ENCODE measurements around the gene IL3RA. TPM values are rescaled to one million over a fixed set of nuclear protein-coding genes. Genes with fewer than 3 reads are reported as not detected.

IL3RA gene
- polyA plus RNA-seq, 1 donor = 5.4 TPM

DNA sequence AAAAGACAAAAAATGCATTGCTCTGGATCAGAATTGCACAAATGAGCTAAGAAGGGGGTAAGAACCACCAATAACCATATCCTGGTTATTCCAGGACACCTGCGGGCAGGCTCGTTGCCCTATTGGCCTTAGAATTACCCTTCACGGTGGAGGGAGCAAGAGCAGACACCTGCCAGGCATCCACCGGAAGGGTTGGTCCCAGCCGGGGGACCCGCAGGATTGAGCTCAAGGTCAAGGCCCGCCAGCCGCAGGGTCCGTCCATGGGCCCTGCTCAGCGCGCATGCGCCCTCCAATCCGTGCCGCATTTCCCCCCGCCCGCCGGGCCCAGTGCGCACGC, 54.8 kb downstream of the IL3RA start:
- peaks cover 5% of the 10 kb centered on the region for H3K4me1 ChIP-seq (ENCODE audit: control insufficient read depth, insufficient read depth, low read length)
- H3K27me3 ChIP-seq (ENCODE audit: control insufficient read depth, insufficient read depth, low read length) = no peaks in the 10 kb centered on the region
- no peak overlapping the region for H3K27ac ChIP-seq (ENCODE audit: low read length)
- H3K36me3 ChIP-seq (ENCODE audit: control insufficient read depth, insufficient read depth, low read length) = peaks cover 48% of the 10 kb centered on the region
- H3K4me3 ChIP-seq (ENCODE audit: low read length) = peak overlapping the region; percentile 100
- no CpG with 5 or more reads among the region's 19 CpGs for WGBS (ENCODE audit: insufficient coverage, low lambda C conversion rate)
- peaks cover 11% of the 10 kb centered on the region for H3K9me3 ChIP-seq (ENCODE audit: control insufficient read depth, low read depth, low read length)
- peak in 1 of 2 donors; percentile 94 for DNase-seq

DNA sequence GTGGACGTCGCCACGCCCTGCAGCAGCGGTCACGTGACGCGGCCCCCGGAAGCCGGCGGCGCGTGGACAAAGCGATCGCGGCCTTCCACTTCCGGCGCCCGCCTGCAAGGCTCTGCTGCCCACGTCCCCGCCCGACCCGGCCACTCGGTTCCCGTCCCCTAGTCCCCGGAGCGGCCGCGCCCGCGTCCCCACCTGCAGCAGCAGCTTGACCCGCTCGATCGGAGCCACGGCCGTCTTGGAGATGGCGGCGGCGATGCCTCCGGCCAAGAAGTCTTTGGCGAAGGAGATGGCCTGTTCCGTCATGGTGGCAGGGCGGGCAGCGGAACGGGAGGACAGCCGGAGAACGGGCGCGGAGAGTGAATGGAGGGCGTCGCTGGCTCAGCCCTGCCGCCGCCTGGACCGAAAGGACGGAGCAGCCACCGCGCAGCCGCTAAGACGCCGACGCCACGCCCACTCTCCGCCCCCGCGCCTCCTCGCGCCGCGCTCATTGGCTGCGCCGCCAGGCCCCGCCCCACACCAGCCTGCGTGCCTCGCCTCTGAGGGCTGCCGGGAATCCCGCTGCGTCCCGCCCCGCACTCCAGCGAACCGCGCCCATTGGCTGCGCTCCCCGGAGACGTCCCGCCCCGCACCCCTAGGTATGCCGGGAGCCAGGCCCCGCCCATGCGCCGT, 55.3 kb downstream of the IL3RA start, which contains the start of gene SLC25A6:
Gene SLC25A6, minus strand, starts transcription at position 407 of the 669 bp plus-strand sequence. Its CDS starts 104 bp downstream, at position 303.
- H3K36me3 ChIP-seq (ENCODE audit: control insufficient read depth, insufficient read depth, low read length) = peaks cover 42% of the 10 kb centered on the region
- no peaks in the 10 kb centered on the region for H3K27me3 ChIP-seq (ENCODE audit: control insufficient read depth, insufficient read depth, low read length)
- WGBS (ENCODE audit: insufficient coverage, low lambda C conversion rate) = no CpG with 5 or more reads among the region's 90 CpGs
- H3K27ac ChIP-seq (ENCODE audit: low read length) = peak within 1 kb of the TSS; percentile 98
- peaks cover 5% of the 10 kb centered on the region for H3K4me1 ChIP-seq (ENCODE audit: control insufficient read depth, insufficient read depth, low read length)
- DNase-seq = peak; percentile 99
- peaks cover 11% of the 10 kb centered on the region for H3K9me3 ChIP-seq (ENCODE audit: control insufficient read depth, low read depth, low read length)
- H3K4me3 ChIP-seq (ENCODE audit: low read length) = peak within 1 kb of the TSS; percentile 100

DNA sequence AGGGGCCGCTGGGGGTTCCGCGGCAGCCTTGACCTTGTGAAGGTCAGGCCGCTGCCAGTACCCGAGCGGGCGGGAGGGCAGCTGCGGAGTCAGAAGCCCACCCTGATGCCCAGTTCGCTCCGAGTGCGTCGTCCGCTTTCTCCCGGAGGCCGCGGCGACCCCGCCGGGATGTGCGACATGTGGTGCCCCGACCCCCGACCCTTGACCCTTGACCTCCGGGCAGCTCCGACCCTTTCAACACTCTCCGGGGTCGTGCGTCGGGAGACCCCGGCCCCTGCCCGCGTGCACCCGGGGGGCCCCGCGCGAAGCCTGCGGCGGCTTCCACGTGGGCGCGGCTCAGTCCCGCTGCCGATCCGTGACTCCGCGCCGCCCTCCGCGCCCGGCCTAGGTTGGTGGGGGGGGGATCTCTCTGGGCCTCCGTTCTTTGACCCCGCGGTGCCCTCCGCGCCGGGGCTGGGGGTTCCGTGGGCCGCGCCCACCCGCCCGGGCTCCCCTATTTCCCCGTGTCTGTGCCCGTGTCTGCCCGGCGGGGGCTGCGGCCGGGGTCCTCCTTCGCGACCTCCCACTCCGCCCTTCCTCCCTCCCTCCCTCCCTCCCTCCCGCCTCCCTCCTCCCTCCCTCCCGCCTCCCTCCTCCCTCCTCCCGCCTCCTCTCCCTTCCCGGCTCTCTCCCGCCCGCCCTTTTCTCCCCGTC, 55.9 kb downstream of the IL3RA start:
- DNase-seq = peak; percentile 63 to 92
- Histone ChIP-seq H3K9me3 (ENCODE audit: control insufficient read depth, low read depth, low read length) (peaks cover 6% of the 10 kb centered on the region), H3K4me1 (ENCODE audit: control insufficient read depth, insufficient read depth, low read length) (peaks cover 5% of the 10 kb centered on the region), H3K36me3 (ENCODE audit: control insufficient read depth, insufficient read depth, low read length) (peaks cover 39% of the 10 kb centered on the region), H3K27me3 (ENCODE audit: control insufficient read depth, insufficient read depth, low read length) (no peaks in the 10 kb centered on the region), H3K4me3 (ENCODE audit: low read length) (peak overlapping the region; percentile 83), H3K27ac (ENCODE audit: low read length) (peak overlapping the region; percentile 97)
- 0% methylated on average over 2 of the region's 76 CpGs for WGBS (ENCODE audit: insufficient coverage, low lambda C conversion rate)

- no peak overlapping the region for H3K27ac ChIP-seq (ENCODE audit: low read length)
- DNase-seq = no peak
- peaks cover 5% of the 10 kb centered on the region for H3K4me1 ChIP-seq (ENCODE audit: control insufficient read depth, insufficient read depth, low read length)
- H3K4me3 ChIP-seq (ENCODE audit: low read length) = no peak overlapping the region
- WGBS (ENCODE audit: insufficient coverage, low lambda C conversion rate) = 64% methylated on average over 12 of the region's 16 CpGs
- H3K27me3 ChIP-seq (ENCODE audit: control insufficient read depth, insufficient read depth, low read length) = no peaks in the 10 kb centered on the region
- peaks cover 31% of the 10 kb centered on the region for H3K36me3 ChIP-seq (ENCODE audit: control insufficient read depth, insufficient read depth, low read length)
- peaks cover 6% of the 10 kb centered on the region for H3K9me3 ChIP-seq (ENCODE audit: control insufficient read depth, low read depth, low read length)
Observed at GRCh38 chrX:1393871-1394615, 57.5 kb downstream of the IL3RA start.

- DNase-seq = no peak
Observed at GRCh38 chrX:1394731-1395501, 58.3 kb downstream of the IL3RA start.

DNA sequence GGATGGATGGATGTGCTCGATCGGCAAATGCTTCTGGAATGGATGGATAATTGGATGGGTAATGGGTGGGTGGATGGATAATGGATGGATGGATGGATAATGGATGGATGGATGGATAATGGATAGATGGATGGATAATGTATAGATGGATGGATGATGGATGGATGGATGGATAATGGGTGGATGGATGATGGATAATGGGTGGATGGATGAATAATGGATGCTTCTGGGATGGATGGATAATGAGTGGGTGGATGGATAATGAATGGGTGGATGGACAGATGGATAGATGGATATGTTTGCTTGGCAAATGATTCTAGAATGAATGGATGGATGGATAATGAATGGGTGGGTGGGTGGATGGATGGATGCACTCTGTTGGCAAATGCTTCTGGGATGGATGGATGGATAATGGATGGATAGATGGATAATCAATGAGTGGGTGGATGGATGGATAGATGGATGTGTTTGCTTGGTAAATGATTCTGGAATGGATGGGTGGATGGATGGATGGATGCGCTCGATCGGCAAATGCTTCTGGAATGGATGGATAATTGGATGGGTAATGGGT, 59.1 kb downstream of the IL3RA start:
- Histone ChIP-seq H3K27ac (ENCODE audit: low read length) (no peak overlapping the region), H3K9me3 (ENCODE audit: control insufficient read depth, low read depth, low read length) (no peaks in the 10 kb centered on the region), H3K4me3 (ENCODE audit: low read length) (no peak overlapping the region), H3K27me3 (ENCODE audit: control insufficient read depth, insufficient read depth, low read length) (no peaks in the 10 kb centered on the region), H3K4me1 (ENCODE audit: control insufficient read depth, insufficient read depth, low read length) (peaks cover 1% of the 10 kb centered on the region), H3K36me3 (ENCODE audit: control insufficient read depth, insufficient read depth, low read length) (peaks cover 19% of the 10 kb centered on the region)
- no peak for DNase-seq
- 96% methylated on average over 4 of the region's 5 CpGs for WGBS (ENCODE audit: insufficient coverage, low lambda C conversion rate)

More at GRCh38 chrX:1394731-1395501, 58.3 kb downstream of the IL3RA start:
- no peaks in the 10 kb centered on the region for H3K9me3 ChIP-seq (ENCODE audit: control insufficient read depth, low read depth, low read length)
- no peak overlapping the region for H3K4me3 ChIP-seq (ENCODE audit: low read length)
- H3K36me3 ChIP-seq (ENCODE audit: control insufficient read depth, insufficient read depth, low read length) = peaks cover 24% of the 10 kb centered on the region
- peaks cover 5% of the 10 kb centered on the region for H3K4me1 ChIP-seq (ENCODE audit: control insufficient read depth, insufficient read depth, low read length)
- no CpG with 5 or more reads among the region's 22 CpGs for WGBS (ENCODE audit: insufficient coverage, low lambda C conversion rate)
- no peaks in the 10 kb centered on the region for H3K27me3 ChIP-seq (ENCODE audit: control insufficient read depth, insufficient read depth, low read length)
- no peak overlapping the region for H3K27ac ChIP-seq (ENCODE audit: low read length)

- Histone ChIP-seq H3K27me3 (ENCODE audit: control insufficient read depth, insufficient read depth, low read length) (no peaks in the 10 kb centered on the region), H3K4me1 (ENCODE audit: control insufficient read depth, insufficient read depth, low read length) (no peaks in the 10 kb centered on the region), H3K36me3 (ENCODE audit: control insufficient read depth, insufficient read depth, low read length) (peaks cover 23% of the 10 kb centered on the region), H3K9me3 (ENCODE audit: control insufficient read depth, low read depth, low read length) (no peaks in the 10 kb centered on the region), H3K27ac (ENCODE audit: low read length) (no peak overlapping the region), H3K4me3 (ENCODE audit: low read length) (no peak overlapping the region)
- no peak for DNase-seq
- no CpG with 5 or more reads among the region's 15 CpGs for WGBS (ENCODE audit: insufficient coverage, low lambda C conversion rate)
Observed at GRCh38 chrX:1397001-1397400, 60.4 kb downstream of the IL3RA start.

DNA sequence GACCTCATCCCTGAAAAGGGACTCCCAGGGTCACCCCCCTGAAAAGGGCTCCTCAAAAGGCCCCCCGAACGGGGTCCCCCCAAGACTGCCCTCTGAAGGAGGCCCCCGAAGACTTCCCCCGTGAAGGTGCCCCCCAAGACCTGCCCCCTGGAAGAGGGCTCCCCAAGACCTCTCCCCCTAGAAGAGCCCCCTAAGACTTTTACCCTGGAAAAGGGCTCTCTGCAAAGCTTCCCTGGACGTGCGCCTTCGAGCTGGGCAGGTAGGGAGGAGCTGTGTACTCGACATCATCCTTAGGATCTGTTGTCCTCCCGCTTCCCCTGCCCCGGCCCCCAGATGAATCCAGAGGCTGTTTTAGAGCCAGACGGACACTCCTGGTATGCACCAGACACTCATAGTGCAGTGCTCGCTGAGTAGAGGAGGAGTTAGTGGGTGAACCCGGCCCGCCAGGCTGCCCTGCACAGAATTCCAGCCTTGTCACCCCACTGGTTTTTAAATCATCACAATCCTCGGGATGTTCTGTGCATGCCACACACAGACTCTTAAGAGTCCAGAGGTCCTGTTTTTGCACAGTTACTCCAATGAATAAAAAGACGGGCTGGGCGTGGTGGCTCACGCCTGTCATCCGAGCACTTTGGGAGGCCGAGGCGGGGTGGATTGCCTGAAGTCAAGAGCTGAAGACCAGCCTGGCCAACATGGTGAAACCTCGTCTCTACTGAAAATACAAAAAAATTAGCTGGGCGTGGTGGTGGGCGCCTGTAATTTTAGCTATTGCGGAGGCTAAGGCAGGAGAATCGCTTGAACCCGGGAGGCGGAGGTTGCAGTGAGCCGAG, 61.1 kb downstream of the IL3RA start:
- Histone ChIP-seq H3K4me1 (ENCODE audit: control insufficient read depth, insufficient read depth, low read length) (no peaks in the 10 kb centered on the region), H3K4me3 (ENCODE audit: low read length) (no peak overlapping the region), H3K27ac (ENCODE audit: low read length) (no peak overlapping the region), H3K27me3 (ENCODE audit: control insufficient read depth, insufficient read depth, low read length) (no peaks in the 10 kb centered on the region), H3K36me3 (ENCODE audit: control insufficient read depth, insufficient read depth, low read length) (peaks cover 23% of the 10 kb centered on the region), H3K9me3 (ENCODE audit: control insufficient read depth, low read depth, low read length) (no peaks in the 10 kb centered on the region)
- no peak for DNase-seq
- WGBS (ENCODE audit: insufficient coverage, low lambda C conversion rate) = no CpG with 5 or more reads among the region's 29 CpGs
